GM12878 (cell line): ENCODE measurements around the gene SCNM1. TPM values are rescaled to one million over a fixed set of nuclear protein-coding genes. Genes with fewer than 3 reads are reported as not detected.

ENCODE experiments used
- ATAC-seq: fragments of 200-7000 bp; cut with Tn5 transposase; 3 replicates; pipeline ENCODE4 v1.9.1; 2020; ENCODE audit warnings: mild to moderate bottlenecking, moderate library complexity
- BruUV-seq: library from RNA; stranded (reverse); fragments of 400-500 nt; replicated peaks from 2 replicates; lab custom pipeline; 2021; lab: Mats Ljungman, UMichigan
- CTCF ChIA-PET: fragments of 300-600 bp; sonication (Branson Sonifier 250); formaldehyde crosslinking; extraction: SDS; loops from one replicate; lab custom pipeline; 2021; ENCODE audit warnings: inconsistent platforms; lab: Yijun Ruan, JAX
- POLR2A ChIA-PET: fragments of 350-600 bp; formaldehyde crosslinking; extraction: SDS; loops from one replicate; lab custom pipeline; 2021; ENCODE audit warnings: inconsistent platforms; lab: Charles Lee
- RAD21 ChIA-PET: fragments of 300-600 bp; sonication (Branson Sonifier 250); formaldehyde crosslinking; loops from one replicate; lab custom pipeline; 2023; ENCODE audit warnings: antibody characterized with exemption; ENCODE audit not compliant: unreplicated experiment; lab: Charles Lee
- SMC1A ChIA-PET: fragments of 300-600 bp; sonication (Branson Sonifier 250); formaldehyde crosslinking; loops from one replicate; lab custom pipeline; 2023; ENCODE audit not compliant: unreplicated experiment, uncharacterized antibody; lab: Charles Lee
- DNase-seq: peaks from one replicate; pipeline ENCODE4 v3.0.0-alpha.2; 2011; ENCODE audit warnings: low read depth, low spot score
- FAIRE-seq: peaks from 3 replicates; lab custom pipeline; 2011; peaks lifted over from hg19 to GRCh38; lab: Jason Lieb, UNC
- H2AFZ ChIP-seq: 2 replicates; pipeline ENCODE4 v1.6.0; 2011; ENCODE audit warnings: low read depth, low read length, control low read depth; ENCODE audit not compliant: control insufficient read depth
- H3K27ac ChIP-seq: 2 replicates; pipeline ENCODE4 v1.5.1; 2011; ENCODE audit warnings: control low read depth; ENCODE audit not compliant: control insufficient read depth, insufficient read depth
- H3K27me3 ChIP-seq, 2 experiments: replicated peaks in 1 of 2; 2 replicates each; pipeline versions ENCODE4 v1.6.0 to v1.6.1; 2011; ENCODE audit warnings: low read length in 1 of 2; ENCODE audit not compliant: control insufficient read depth in 2 of 2, insufficient read depth in 2 of 2
- H3K36me3 ChIP-seq, 2 experiments: 2 replicates each; pipeline ENCODE4 v1.5.1; 2011; ENCODE audit warnings: low read length in 1 of 2; ENCODE audit not compliant: control insufficient read depth in 2 of 2, insufficient read depth in 2 of 2
- H3K4me1 ChIP-seq: 2 replicates; pipeline ENCODE4 v1.6.1; 2011; ENCODE audit warnings: mild to moderate bottlenecking, low read length, moderate library complexity, mixed read lengths; ENCODE audit not compliant: control insufficient read depth, insufficient read depth
- H3K4me2 ChIP-seq: 2 replicates; pipeline ENCODE4 v1.6.0; 2011; ENCODE audit warnings: control low read depth; ENCODE audit not compliant: control insufficient read depth, insufficient read depth
- H3K4me3 ChIP-seq: fragments of 200-600 bp; sonication (generic); 2 replicates; pipeline ENCODE4 v1.5.1; 2016
- H3K79me2 ChIP-seq: 2 replicates; pipeline ENCODE4 v1.6.0; 2011; ENCODE audit warnings: low read length; ENCODE audit not compliant: control insufficient read depth, insufficient read depth
- H3K9ac ChIP-seq: 2 replicates; pipeline ENCODE4 v1.8.0; 2011; ENCODE audit warnings: low read length, control low read depth, mixed read lengths; ENCODE audit not compliant: control insufficient read depth, insufficient read depth
- H3K9me3 ChIP-seq: replicated peaks from 3 replicates; pipeline ENCODE4 v1.5.1; 2011; ENCODE audit warnings: mild to moderate bottlenecking, low read length; ENCODE audit not compliant: control insufficient read depth, insufficient read depth
- H4K20me1 ChIP-seq: 2 replicates; pipeline ENCODE4 v1.6.0; 2011; ENCODE audit not compliant: control insufficient read depth, insufficient read depth
- BCL11A ChIP-seq: IDR thresholded peaks from 2 replicates; pipeline ENCODE4 v1.6.1; 2011; ENCODE audit warnings: low read depth, low read length
- CEBPB ChIP-seq, 2 experiments: fragments of 150-350 bp in 1 of 2; IDR thresholded peaks; 2 replicates each; pipeline ENCODE4 v1.6.1; 2012 to 2014; ENCODE audit warnings: low read depth in 2 of 2, low read length in 2 of 2, borderline replicate concordance in 1 of 2, inconsistent platforms in 1 of 2
- JUNB ChIP-seq: IDR thresholded peaks from 2 replicates; pipeline ENCODE4 v1.6.1; 2016; ENCODE audit warnings: antibody characterized with exemption, mild to moderate bottlenecking
- NFYA ChIP-seq: IDR thresholded peaks from 2 replicates; pipeline ENCODE4 v1.6.1; 2011; ENCODE audit warnings: low read depth, mild to moderate bottlenecking, low read length, improper control_type of control experiment, borderline replicate concordance
- NR2C2 ChIP-seq: IDR thresholded peaks from 2 replicates; pipeline ENCODE4 v1.6.1; 2011; ENCODE audit warnings: borderline replicate concordance, low read depth; ENCODE audit not compliant: control insufficient read depth, insufficient read length
- NRF1 ChIP-seq: conservative IDR thresholded peaks from 2 replicates; pipeline ENCODE4 v1.6.1; 2011; ENCODE audit warnings: mild to moderate bottlenecking, low read depth, low read length, improper control_type of control experiment
- PRDM15 ChIP-seq: fragments of 450-650 bp; formaldehyde crosslinking; IDR thresholded peaks from 2 replicates; pipeline ENCODE4 v1.4.0; 2020; ENCODE audit warnings: mild to moderate bottlenecking, moderate library complexity
- SIN3A ChIP-seq: IDR thresholded peaks from 2 replicates; pipeline ENCODE4 v1.6.1; 2012; ENCODE audit warnings: low read depth, low read length, improper control_type of control experiment
- SP1 ChIP-seq: IDR thresholded peaks from one replicate; pipeline ENCODE4 v1.6.1; 2011; ENCODE audit warnings: low read depth, low read length
- USF1 ChIP-seq: IDR thresholded peaks from 2 replicates; pipeline ENCODE4 v1.6.1; 2011; ENCODE audit warnings: borderline replicate concordance, low read depth, mild to moderate bottlenecking, moderate library complexity, mixed read lengths, low read length; ENCODE audit not compliant: insufficient read depth; ENCODE audit errors: extremely low read length
- ZNF217 ChIP-seq: fragments of 450-650 bp; IDR thresholded peaks from 2 replicates; pipeline ENCODE4 v1.6.1; 2017; ENCODE audit warnings: antibody characterized with exemption, mild to moderate bottlenecking
- ZNF274 ChIP-seq: IDR thresholded peaks from one replicate; pipeline ENCODE4 v1.8.0; 2011; ENCODE audit not compliant: insufficient read length, insufficient read depth
- ZSCAN29 ChIP-seq: fragments of 450-650 bp; IDR thresholded peaks from 2 replicates; pipeline ENCODE4 v1.6.1; 2017; ENCODE audit warnings: mild to moderate bottlenecking, moderate library complexity
- WGBS: methylation state at CpG from one replicate; pipeline ENCODE4 v1.1.6; 2016; ENCODE audit warnings: low lambda C conversion rate; ENCODE audit not compliant: insufficient replicate concordance, insufficient coverage; ENCODE audit errors: missing lambda C conversion rate; 5-methylcytosine and 5-hydroxymethylcytosine counted together
- in situ Hi-C: fragments of 300-500 bp; cut with MboI; formaldehyde crosslinking; loops from 9 replicates; pipeline ENCODE4 v1.14.3; 2018; ENCODE audit warnings: mixed read lengths
- intact Hi-C: fragments of 100-400 bp; cut with micrococcal nuclease; formaldehyde crosslinking; loops from one replicate; pipeline ENCODE4 v1.14.2; 2022; ENCODE audit not compliant: unreplicated experiment
- polyA plus RNA-seq, 11 experiments: library from polyadenylated mRNA; depleted of rRNA in 4 of 11; unstranded in 6 of 11; stranded (reverse) in 5 of 11; fragments of >200 nt; fragmentation: Nextera tagmentation in 4 of 11; fragmentation: Illumina TruSeq in 1 of 11; extraction: Ambion mirVana in 4 of 11; extraction: Trizol in 1 of 11; gene quantifications; 1 replicate in 1 of 11; 2 replicates in 10 of 11; pipeline versions ENCODE4 v1.2.1 to v1.2.3, GENCODE V29; 2011 to 2016; ENCODE audit warnings: inconsistent platforms in 2 of 11, missing spikeins in 2 of 11, low read depth in 1 of 11
- total RNA-seq, 4 experiments: library from RNA; depleted of rRNA in 3 of 4; stranded (reverse); fragments of >200 nt in 3 of 4; fragmentation: Illumina TruSeq in 1 of 4; extraction: Trizol in 1 of 4; gene quantifications; 2 replicates each; pipeline versions ENCODE4 v1.2.1 to v1.2.3, GENCODE V29; 2013 to 2021
- TF ChIP-seq, protein P1 (sequence below): fragments of 450-650 bp; IDR thresholded peaks from 2 replicates; pipeline ENCODE4 v1.6.1; 2014; ENCODE audit warnings: mild to moderate bottlenecking
- TF ChIP-seq, protein P2 (sequence below): fragments of 150-350 bp; IDR thresholded peaks from 2 replicates; pipeline ENCODE4 v1.6.1; 2016; ENCODE audit warnings: low read depth, low read length

Gene SCNM1
- total and polyA plus RNA-seq, 10 of the 15 experiments (the other 5 are each of a cell fraction or from before 2014, with no cell fraction given): 25.8 to 207 (median 76.9) TPM

GRCh38 chr1:151165281-151165737 is 635 bp upstream of the SCNM1 start:
- Histone ChIP-seq H3K36me3 (peaks cover 1 to 3% of the 10 kb centered on the region in 2 experiments; a peak in 2 of 4 replicates), H3K4me3 (peak overlapping the region; percentile 90), H3K27ac (peak overlapping the region; percentile 69), H3K4me2 (peak overlapping the region; percentile 91), H4K20me1 (no peaks in the 10 kb centered on the region), H3K9ac (peak overlapping the region; percentile 98), H3K27me3 (no peaks in the 10 kb centered on the region), H2AFZ (peak overlapping the region; percentile 97), H3K79me2 (peaks cover 24% of the 10 kb centered on the region), H3K4me1 (peaks cover 9% of the 10 kb centered on the region), H3K9me3 (no peaks in the 10 kb centered on the region)
- WGBS: 34% methylated on average over 13 of the region's 15 CpGs
- in situ Hi-C loops: no loop called here
- SMC1A ChIA-PET: interaction anchor here (0.6 to 1.2 kb wide), 2 partner anchors 9 to 542 kb away, joined by 5 to 6 read pairs; partner anchors contain the start of gene TNFAIP8L2
- CTCF ChIA-PET: interaction anchor here (0.6 to 2.3 kb wide), 4 partner anchors 8 to 647 kb away, joined by 3 to 12 read pairs (median 8); partner anchors contain the start of gene TNFAIP8L2
- intact Hi-C loops: no loop called here
- FAIRE-seq: no peak
- ATAC-seq: peak; percentile 6; the same call in 1 of the 3 replicates
- DNase-seq: no peak
- POLR2A ChIA-PET: interaction anchor here (1.4 to 2.2 kb wide), 2 partner anchors 8 to 116 kb away, joined by 4 to 19 read pairs; partner anchors contain the start of genes TNFAIP8L2 and ZNF687
- no TSS peak for BruUV-seq
- RAD21 ChIA-PET: interaction anchor here (1.0 kb wide), 1 partner anchor 9 kb away, joined by 3 read pairs; the partner anchor contains the start of gene TNFAIP8L2
- TF ChIP-seq, protein P1, sequence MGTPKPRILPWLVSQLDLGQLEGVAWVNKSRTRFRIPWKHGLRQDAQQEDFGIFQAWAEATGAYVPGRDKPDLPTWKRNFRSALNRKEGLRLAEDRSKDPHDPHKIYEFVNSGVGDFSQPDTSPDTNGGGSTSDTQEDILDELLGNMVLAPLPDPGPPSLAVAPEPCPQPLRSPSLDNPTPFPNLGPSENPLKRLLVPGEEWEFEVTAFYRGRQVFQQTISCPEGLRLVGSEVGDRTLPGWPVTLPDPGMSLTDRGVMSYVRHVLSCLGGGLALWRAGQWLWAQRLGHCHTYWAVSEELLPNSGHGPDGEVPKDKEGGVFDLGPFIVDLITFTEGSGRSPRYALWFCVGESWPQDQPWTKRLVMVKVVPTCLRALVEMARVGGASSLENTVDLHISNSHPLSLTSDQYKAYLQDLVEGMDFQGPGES: no peak
- TF ChIP-seq NFYA: no peak
- no peak for TF ChIP-seq PRDM15
- no peak for TF ChIP-seq ZNF217
- peak; percentile 71 for TF ChIP-seq NR2C2
- TF ChIP-seq SP1: no peak
- TF ChIP-seq JUNB: no peak
- TF ChIP-seq ZSCAN29: no peak
- TF ChIP-seq BCL11A: no peak
- TF ChIP-seq, protein P2, sequence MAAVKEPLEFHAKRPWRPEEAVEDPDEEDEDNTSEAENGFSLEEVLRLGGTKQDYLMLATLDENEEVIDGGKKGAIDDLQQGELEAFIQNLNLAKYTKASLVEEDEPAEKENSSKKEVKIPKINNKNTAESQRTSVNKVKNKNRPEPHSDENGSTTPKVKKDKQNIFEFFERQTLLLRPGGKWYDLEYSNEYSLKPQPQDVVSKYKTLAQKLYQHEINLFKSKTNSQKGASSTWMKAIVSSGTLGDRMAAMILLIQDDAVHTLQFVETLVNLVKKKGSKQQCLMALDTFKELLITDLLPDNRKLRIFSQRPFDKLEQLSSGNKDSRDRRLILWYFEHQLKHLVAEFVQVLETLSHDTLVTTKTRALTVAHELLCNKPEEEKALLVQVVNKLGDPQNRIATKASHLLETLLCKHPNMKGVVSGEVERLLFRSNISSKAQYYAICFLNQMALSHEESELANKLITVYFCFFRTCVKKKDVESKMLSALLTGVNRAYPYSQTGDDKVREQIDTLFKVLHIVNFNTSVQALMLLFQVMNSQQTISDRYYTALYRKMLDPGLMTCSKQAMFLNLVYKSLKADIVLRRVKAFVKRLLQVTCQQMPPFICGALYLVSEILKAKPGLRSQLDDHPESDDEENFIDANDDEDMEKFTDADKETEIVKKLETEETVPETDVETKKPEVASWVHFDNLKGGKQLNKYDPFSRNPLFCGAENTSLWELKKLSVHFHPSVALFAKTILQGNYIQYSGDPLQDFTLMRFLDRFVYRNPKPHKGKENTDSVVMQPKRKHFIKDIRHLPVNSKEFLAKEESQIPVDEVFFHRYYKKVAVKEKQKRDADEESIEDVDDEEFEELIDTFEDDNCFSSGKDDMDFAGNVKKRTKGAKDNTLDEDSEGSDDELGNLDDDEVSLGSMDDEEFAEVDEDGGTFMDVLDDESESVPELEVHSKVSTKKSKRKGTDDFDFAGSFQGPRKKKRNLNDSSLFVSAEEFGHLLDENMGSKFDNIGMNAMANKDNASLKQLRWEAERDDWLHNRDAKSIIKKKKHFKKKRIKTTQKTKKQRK: no peak
- TF ChIP-seq SIN3A: 0 out of 2 replicates have a peak, but pooled peaks have one; percentile 18
- TF ChIP-seq NRF1: no peak
- TF ChIP-seq USF1: no peak
- no peak for TF ChIP-seq CEBPB (IDR thresholded peaks at IDR 0.05; ENCODE audit: borderline replicate concordance in 1 of 2, low read depth in 2 of 2, low read length in 2 of 2)
- TF ChIP-seq ZNF274: no peak
